Measurements from ENCODE around the gene AVPR2. TPM values are rescaled to one million over a fixed set of nuclear protein-coding genes. Genes with fewer than 3 reads are reported as not detected.

The AVPR2 gene
- total RNA-seq, 1 donor from 2014 or later, result not detected

DNA sequence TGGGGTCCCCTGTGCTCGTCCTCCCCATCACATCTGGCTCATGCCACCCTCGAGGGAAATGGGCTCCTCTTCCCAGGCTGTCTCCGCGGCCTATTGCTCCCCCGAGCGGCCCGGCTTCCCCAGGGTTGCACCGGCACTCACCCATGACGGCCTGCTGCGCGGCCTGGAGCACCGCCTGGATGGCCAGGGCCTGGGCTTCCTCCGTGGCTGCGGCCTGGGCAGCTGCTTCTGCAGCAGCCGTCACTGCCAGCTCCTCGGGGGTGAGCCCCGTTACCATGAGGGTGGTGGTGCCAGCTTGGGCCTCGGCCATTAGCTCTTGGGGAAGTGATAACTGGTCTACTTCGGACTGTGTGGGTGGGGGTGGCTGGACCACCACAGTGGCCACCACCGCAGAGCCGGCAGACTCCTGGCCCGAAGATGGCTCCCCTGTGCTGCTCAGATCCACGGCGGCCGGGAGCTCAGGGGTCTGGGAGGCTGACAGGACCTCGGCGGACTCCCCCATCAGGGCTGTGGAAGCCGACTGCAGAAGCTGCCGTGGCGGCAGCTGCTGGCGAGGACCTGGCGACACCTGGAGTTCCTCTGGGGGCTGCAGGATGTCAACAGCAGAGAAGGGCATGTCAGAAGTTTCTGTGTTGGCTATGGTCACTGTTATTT lies 48.0 kb downstream of the AVPR2 start:
- H3K36me3 Mint-ChIP-seq, result peaks cover 42% of the 10 kb centered on the region
- H3K9ac ChIP-seq, result no peak overlapping the region
- H3K4me3 Mint-ChIP-seq, result no peak overlapping the region
- H3F3A ChIP-seq (ENCODE audit: low read depth), result peaks cover 32% of the 10 kb centered on the region
- no peak for TF ChIP-seq EZH2phosphoT487 (IDR thresholded peaks at IDR 0.05)
- TF ChIP-seq, protein P1, sequence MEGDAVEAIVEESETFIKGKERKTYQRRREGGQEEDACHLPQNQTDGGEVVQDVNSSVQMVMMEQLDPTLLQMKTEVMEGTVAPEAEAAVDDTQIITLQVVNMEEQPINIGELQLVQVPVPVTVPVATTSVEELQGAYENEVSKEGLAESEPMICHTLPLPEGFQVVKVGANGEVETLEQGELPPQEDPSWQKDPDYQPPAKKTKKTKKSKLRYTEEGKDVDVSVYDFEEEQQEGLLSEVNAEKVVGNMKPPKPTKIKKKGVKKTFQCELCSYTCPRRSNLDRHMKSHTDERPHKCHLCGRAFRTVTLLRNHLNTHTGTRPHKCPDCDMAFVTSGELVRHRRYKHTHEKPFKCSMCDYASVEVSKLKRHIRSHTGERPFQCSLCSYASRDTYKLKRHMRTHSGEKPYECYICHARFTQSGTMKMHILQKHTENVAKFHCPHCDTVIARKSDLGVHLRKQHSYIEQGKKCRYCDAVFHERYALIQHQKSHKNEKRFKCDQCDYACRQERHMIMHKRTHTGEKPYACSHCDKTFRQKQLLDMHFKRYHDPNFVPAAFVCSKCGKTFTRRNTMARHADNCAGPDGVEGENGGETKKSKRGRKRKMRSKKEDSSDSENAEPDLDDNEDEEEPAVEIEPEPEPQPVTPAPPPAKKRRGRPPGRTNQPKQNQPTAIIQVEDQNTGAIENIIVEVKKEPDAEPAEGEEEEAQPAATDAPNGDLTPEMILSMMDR (IDR thresholded peaks at IDR 0.05), result no peak
- no peaks in the 10 kb centered on the region for H3K9me3 ChIP-seq (ENCODE audit: low read depth)
- peaks cover 9% of the 10 kb centered on the region for H3K27me3 Mint-ChIP-seq (ENCODE audit: insufficient read depth, low read depth)
- H3K27me3 ChIP-seq, result no peaks in the 10 kb centered on the region
- H3K27ac Mint-ChIP-seq, result peak overlapping the region; percentile 90
- peaks cover 28% of the 10 kb centered on the region for H3K4me1 Mint-ChIP-seq
- H3K4me1 ChIP-seq, result peaks cover 6% of the 10 kb centered on the region
- no peak overlapping the region for H2AFZ ChIP-seq (replicated peaks)
- DNase-seq (ENCODE audit: low spot score), result no peak
- H3K4me3 ChIP-seq, result no peak overlapping the region
- peaks cover 6% of the 10 kb centered on the region for H4K20me1 ChIP-seq (ENCODE audit: low read depth)
- H3K4me2 ChIP-seq, result no peak overlapping the region
- peaks cover 11% of the 10 kb centered on the region for H3K79me2 ChIP-seq (ENCODE audit: low read depth)
- H3K9me3 Mint-ChIP-seq, result no peaks in the 10 kb centered on the region
- H3K27ac ChIP-seq, result no peak overlapping the region
- H3K36me3 ChIP-seq, result no peaks in the 10 kb centered on the region

DNA sequence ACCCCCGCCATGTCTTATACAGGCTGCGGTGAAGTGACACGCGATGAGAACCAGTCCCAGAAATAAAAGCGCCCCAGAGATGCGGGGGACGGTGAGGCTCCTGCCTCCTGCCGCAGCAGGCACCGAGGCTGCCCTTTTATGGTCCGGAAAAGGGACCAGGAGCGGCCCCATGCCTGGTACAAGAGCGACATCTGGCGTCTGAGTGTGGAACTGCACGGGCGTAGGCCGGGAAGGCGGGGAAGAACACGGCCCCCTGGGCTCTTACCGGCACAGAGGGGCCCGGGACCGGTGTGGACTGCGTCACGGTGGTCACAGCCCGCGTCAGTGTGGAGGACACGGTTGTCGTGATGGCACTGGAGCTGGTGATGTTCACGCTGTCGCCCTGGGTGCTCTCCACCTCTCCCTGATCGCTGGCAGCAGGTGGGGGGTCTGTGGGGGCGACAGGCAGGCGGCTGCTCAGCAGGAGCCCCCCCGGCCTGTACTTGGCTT lies 48.9 kb downstream of the AVPR2 start:
- Histone ChIP-seq H3F3A (ENCODE audit: low read depth) (peaks cover 23% of the 10 kb centered on the region), H3K4me2 (no peak overlapping the region), H3K4me3 (no peak overlapping the region), H2AFZ (replicated peaks) (no peak overlapping the region), H3K79me2 (ENCODE audit: low read depth) (peaks cover 11% of the 10 kb centered on the region), H4K20me1 (ENCODE audit: low read depth) (peaks cover 6% of the 10 kb centered on the region), H3K9me3 (ENCODE audit: low read depth) (no peaks in the 10 kb centered on the region), H3K9ac (no peak overlapping the region), H3K27me3 (no peaks in the 10 kb centered on the region), H3K4me1 (peaks cover 4% of the 10 kb centered on the region), H3K27ac (no peak overlapping the region), H3K36me3 (no peaks in the 10 kb centered on the region)
- Mint-ChIP-seq H3K4me3 (no peak overlapping the region), H3K36me3 (peaks cover 42% of the 10 kb centered on the region), H3K27me3 (ENCODE audit: insufficient read depth, low read depth) (peaks cover 9% of the 10 kb centered on the region), H3K4me1 (peaks cover 22% of the 10 kb centered on the region), H3K9me3 (no peaks in the 10 kb centered on the region), H3K27ac (peak overlapping the region; percentile 90)
- DNase-seq (ENCODE audit: low spot score), result peak; percentile 71
- TF ChIP-seq EZH2 (IDR thresholded peaks at IDR 0.05), result no peak
- TF ChIP-seq, protein P1 (IDR thresholded peaks at IDR 0.05), result peak; percentile 82

DNA sequence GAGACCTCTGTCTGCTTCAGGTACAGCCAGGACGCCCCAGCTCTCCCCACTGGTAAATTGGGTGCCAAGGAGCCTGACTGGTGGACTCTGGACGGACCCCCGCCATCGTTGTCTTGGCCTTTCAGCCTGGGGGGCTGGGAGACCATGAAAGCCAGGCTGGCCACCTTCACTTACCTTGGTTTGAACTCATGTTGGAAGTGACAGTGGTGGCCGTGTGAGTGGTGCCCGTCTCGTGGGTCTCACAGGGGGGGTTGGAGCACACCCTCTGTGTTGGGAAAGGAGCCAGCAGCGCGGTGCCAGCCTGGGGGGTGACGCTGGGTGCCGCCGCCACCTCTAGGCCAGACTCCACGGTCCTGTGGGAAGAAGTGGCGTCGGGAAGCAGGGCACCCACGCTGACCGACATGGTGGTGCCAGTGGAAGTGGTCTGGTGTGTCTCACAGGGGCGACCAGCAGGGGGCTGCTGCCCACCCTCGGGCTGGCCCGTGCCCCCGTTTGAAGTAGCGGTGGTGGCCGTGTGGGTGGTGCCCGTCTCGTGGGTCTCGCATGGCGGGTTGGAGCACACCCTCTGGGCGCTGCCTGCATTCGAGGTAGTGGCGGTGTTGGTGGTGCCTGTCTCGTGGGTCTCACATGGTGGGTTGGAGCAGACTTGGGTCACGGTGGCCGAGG lies 49.6 kb downstream of the AVPR2 start:
- DNase-seq (ENCODE audit: low spot score), result no peak
- H3K9me3 Mint-ChIP-seq, result no peaks in the 10 kb centered on the region
- H4K20me1 ChIP-seq (ENCODE audit: low read depth), result peaks cover 6% of the 10 kb centered on the region
- H3K27ac Mint-ChIP-seq, result no peak overlapping the region
- no peaks in the 10 kb centered on the region for H3K36me3 ChIP-seq
- no peak overlapping the region for H3K4me2 ChIP-seq
- no peak overlapping the region for H3K9ac ChIP-seq
- no peak overlapping the region for H3K4me3 ChIP-seq
- peaks cover 11% of the 10 kb centered on the region for H3K79me2 ChIP-seq (ENCODE audit: low read depth)
- no peak overlapping the region for H3K27ac ChIP-seq
- H3K27me3 ChIP-seq, result no peaks in the 10 kb centered on the region
- no peak for TF ChIP-seq EZH2 (IDR thresholded peaks at IDR 0.05)
- H3K27me3 Mint-ChIP-seq (ENCODE audit: insufficient read depth, low read depth), result peaks cover 9% of the 10 kb centered on the region
- no peak overlapping the region for H3K4me3 Mint-ChIP-seq
- H3F3A ChIP-seq (ENCODE audit: low read depth), result peaks cover 16% of the 10 kb centered on the region
- peaks cover 15% of the 10 kb centered on the region for H3K4me1 Mint-ChIP-seq
- no peaks in the 10 kb centered on the region for H3K9me3 ChIP-seq (ENCODE audit: low read depth)
- no peak overlapping the region for H2AFZ ChIP-seq (replicated peaks)
- H3K36me3 Mint-ChIP-seq, result peaks cover 40% of the 10 kb centered on the region
- H3K4me1 ChIP-seq, result no peaks in the 10 kb centered on the region

Measured in neural progenitor cell (in vitro differentiated cells).